ENCODE data around the gene CCDC146.

- TF ChIP-seq EZH2 (IDR thresholded peaks at IDR 0.05; ENCODE audit: borderline replicate concordance, low read depth, low read length, severe bottlenecking) (no peak), CTCF (IDR thresholded peaks at IDR 0.05; ENCODE audit: borderline replicate concordance, extremely low read depth, low read length, poor library complexity, severe bottlenecking) (no peak)
Measured at GRCh38 chr7:77339726-77340125, 217.3 kb downstream of the CCDC146 start.
